Testis (tissue), 2 donors: Measurements from ENCODE around the gene SCNM1.

Experiments used
- POLR2A ChIP-seq: fragments of 450-650 bp; IDR thresholded peaks from one replicate; pipeline ENCODE4 v1.6.1; 2017; ENCODE audit warnings: antibody characterized with exemption, mild to moderate bottlenecking, moderate library complexity
- TF ChIP-seq, protein P1 (sequence below), 3 experiments: fragments of 450-650 bp in 2 of 3; fragments of 200-600 bp in 1 of 3; sonication (generic) in 1 of 3; IDR thresholded peaks; one replicate each; pipeline ENCODE4 v1.5.1; 2016 to 2019; ENCODE audit warnings: antibody characterized with exemption in 3 of 3, mild to moderate bottlenecking in 2 of 3, moderate library complexity in 1 of 3

DNA sequence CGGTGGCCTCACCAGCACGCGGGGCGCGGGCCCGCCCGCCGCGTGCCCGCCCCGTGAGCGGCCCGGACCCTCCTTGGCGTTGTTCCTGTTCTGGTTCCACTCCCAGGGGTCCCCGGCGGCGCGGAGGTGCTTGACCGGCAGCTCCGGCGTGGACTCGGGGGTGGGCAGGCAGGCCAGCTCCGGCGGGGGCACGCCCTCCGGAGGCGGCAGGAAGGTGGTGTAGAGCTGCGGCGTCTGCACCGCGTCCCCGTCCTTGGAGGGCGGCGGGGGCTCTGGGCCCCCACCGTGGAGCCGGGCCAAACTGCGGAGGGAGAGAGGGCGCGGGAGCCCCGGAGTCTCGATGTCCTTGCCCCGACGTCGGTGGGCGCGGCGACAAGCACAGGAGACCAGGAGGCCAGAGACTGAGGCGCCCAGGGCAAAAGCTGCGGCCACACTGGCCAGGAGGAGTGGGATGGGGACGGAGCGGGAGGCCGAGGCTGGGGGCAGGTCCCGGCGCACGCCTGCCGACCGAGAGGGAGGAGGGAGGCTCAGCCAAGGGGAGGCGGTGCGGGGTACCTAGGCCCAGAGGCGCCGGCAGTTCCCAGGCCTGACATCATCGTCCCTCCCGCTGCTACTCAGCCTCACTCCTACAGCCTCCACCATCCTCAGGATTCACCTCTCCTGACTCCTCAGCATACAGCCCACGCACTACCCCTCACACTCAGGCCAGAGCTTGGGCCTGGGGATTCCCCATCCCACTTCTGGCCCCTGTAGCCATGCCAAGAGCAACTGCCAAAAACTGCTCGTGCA is 32.7 kb upstream of the SCNM1 start:
- TF ChIP-seq, protein P1, sequence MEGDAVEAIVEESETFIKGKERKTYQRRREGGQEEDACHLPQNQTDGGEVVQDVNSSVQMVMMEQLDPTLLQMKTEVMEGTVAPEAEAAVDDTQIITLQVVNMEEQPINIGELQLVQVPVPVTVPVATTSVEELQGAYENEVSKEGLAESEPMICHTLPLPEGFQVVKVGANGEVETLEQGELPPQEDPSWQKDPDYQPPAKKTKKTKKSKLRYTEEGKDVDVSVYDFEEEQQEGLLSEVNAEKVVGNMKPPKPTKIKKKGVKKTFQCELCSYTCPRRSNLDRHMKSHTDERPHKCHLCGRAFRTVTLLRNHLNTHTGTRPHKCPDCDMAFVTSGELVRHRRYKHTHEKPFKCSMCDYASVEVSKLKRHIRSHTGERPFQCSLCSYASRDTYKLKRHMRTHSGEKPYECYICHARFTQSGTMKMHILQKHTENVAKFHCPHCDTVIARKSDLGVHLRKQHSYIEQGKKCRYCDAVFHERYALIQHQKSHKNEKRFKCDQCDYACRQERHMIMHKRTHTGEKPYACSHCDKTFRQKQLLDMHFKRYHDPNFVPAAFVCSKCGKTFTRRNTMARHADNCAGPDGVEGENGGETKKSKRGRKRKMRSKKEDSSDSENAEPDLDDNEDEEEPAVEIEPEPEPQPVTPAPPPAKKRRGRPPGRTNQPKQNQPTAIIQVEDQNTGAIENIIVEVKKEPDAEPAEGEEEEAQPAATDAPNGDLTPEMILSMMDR (IDR thresholded peaks at IDR 0.05), result no peak
- TF ChIP-seq POLR2A, result no peak
